Stimulated activated CD8-positive, alpha-beta memory T cell treated with anti-CD3 and anti-CD28 coated beads, Interleukin-7, amount 100 ng/mL, for 24 hours (primary cell): ENCODE results near the gene HOXA9.

Source experiments
- DNase-seq: peaks from one replicate; pipeline ENCODE4 v3.0.0-alpha.2; 2020; ENCODE audit warnings: low read depth

HOXA9 gene

DNA sequence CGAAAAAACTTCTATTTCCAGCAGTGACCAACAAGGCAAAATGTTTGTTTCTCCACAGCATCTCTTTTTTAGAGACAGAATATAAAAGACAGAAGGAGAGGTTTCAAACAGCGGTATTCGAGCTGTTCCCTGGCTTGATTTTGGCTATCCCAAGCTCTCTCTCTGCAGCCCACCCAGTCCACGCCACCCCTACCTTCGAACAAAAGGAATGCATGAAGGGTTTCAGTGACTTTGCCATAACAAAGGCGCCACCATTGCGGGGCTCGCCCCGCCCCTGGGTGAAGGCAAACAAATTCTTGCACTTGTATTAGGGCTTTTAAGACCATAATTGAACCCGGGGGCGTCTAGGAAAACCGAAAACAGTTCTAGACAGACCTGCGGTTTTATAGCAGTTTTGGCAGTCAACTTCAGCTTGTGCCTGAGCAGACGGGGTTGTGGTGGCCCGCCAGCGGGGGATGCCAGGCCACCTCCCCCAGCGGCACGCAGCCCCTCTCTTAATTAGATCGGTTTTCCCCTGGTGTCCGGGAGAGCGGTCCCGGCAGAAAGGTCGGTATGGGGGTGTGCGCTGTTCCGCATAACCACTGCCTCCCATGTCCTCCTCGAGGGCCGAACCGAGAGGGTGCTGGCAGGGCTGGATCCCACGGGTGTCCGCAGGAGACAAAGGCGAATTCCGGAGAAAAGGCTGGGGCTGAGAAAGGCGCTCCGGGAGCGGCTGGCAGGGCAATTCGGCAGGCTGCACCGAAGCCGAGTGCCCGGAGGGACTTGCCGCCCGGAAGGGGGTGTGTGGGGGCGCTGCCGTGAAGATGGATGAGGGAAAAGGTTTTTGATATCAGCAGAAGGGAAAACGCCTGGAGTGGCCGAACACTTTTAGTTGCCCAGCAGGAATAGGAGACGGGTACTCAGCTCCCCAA lies 22.4 kb upstream of the HOXA9 start:
- no peak for DNase-seq

DNA sequence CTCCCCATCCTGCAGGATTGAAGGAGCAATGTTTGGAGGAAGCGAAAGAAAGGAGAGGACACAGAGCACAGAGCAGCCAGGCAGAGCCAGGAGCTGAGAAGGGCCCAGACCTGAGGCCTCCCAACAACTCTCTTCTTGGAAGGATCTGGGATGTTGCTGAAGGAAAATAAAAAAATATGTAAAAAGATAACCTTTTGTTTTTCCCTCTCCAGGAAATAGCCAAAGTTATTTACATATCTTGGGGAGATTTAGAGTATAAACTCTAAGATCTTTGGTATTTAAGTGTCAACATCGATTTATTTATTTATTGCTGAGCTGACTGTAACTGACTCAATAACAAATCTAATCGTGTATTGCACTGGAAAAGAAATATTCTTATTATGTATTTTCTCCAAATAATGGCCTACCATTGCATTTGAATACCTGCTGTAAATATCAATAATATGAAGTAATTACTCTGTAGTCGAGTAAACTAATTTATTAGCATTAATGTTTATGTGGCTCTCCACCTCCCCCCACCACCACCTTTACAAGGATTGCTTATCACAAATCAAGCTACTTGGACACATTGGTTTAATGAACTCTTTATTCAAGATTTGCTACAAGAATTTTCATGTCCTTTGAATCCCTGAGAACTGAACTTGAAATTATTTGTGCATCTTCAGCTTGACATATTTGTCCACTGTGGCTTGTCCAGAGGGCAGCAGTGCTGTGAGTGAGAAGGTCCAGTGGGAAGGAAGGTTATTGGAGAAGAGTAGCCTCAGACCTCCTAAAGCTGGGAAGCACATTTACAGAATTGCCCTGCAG lies 21.5 kb upstream of the HOXA9 start:
- DNase-seq = no peak

DNA sequence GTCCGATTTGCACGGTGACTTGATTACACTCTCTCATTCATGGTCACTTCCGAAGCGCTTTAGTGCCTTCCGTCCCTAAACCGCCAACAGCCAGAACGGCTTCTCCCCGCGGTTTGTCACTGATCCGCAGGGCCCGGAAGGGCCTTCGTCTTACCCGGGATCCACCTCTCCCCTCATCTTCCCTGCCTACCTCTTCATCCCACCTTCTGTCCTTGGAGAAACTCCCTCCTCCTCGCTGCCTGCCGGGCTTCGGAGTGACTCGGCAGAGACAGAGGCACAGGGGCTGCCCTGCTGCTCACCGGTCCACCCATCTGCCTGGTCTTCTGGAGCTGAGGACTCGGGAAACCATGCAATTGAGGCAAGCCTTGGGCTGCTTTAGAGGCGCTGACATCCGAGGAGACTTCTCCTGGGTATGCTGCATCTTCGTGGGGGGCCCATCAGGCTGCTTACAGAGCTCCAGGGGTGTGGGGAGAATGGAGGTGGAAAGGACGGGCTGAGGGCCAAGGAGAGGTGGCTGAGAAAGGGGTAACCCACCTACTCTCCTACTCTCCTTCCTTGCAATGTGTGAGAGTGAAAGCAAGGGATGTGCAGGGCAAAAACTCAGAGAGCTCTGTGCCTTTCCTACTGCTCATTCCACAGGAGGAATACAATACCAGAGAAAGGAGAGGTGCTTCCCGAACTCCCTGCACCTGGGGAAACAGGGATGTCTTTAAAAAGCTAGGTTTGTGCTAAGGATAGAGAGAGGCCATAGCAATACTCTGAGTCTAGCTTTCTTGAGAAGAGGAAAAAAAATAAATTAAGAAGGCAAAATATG lies 20.7 kb upstream of the HOXA9 start:
- DNase-seq = no peak

DNA sequence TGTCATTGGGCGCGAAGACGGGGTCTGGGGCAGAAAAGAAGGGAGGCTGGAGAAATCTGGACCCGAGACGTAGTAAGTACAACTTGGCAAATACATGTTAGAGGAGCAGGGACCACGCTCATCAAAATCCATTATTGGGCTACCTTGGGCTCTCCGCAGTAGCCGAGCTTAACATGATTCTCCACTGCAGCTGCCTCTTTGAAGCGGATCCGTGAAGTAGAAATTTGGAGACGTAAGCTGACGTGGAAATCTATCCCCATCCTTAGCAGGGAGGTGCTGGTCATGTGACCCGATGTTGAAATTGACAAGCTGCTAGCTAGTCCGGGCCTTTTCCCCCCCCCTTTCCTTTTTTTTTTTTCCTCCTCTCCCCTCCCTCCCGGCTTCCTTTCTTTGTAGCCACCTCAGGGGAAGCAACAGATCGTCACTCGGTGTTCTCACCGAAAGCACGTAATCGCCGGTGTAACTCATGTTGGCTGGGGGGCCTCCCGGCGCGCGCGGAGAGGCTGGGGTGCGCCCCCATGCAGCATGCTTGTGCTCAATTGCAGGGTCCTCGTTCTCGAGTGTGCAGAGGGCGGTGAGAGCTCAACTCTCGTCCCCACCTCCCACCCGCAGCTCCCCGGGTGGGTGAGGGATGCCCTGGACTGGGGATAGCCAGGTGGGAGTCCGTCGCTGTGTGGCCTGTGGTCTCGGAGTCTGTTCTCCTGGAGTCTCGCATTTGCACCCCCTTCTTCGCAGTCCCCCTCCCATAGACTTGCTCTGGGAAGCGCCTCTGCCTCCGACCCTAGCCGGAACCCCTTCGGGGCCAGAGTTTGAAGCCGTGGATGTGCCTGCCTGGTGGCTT lies 19.9 kb upstream of the HOXA9 start, which contains the start of gene HOXA11:
HOXA11 (minus strand) TSS at position 220 of the 841 bp plus-strand sequence; CDS start at position 132, 88 bp downstream.
- no peak for DNase-seq

DNA sequence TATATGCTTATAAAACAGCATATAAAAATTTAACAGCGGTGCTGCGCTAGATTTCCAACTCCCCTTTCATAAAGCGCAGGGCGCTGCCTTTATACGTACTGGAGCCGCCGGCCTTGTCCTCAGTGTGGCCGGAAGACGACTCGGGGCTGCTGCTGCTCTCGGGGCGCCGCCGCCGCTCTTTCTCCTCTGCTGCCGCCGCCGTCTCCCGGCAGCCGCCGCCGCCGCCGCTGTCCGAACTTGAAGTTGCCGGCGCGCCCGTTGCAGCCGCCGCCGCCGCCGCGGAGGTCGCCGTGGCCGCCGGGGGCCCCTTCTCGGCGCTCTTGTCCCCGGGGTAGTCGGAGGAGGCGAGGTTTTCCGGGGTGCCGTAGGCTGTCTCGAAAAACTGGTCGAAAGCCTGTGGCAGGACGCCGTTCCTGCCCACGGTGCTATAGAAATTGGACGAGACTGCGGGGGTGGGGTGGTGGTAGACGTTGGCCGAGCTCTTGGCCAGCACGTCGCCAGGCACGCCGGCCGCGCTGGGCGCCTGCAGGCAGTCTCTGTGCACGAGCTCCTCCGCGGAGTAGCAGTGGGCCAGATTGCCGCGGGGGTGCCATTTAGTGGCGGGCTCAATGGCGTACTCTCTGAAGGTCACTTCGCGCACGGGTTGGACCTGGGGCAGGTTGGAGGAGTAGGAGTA lies 19.1 kb upstream of the HOXA9 start:
- no peak for DNase-seq

DNA sequence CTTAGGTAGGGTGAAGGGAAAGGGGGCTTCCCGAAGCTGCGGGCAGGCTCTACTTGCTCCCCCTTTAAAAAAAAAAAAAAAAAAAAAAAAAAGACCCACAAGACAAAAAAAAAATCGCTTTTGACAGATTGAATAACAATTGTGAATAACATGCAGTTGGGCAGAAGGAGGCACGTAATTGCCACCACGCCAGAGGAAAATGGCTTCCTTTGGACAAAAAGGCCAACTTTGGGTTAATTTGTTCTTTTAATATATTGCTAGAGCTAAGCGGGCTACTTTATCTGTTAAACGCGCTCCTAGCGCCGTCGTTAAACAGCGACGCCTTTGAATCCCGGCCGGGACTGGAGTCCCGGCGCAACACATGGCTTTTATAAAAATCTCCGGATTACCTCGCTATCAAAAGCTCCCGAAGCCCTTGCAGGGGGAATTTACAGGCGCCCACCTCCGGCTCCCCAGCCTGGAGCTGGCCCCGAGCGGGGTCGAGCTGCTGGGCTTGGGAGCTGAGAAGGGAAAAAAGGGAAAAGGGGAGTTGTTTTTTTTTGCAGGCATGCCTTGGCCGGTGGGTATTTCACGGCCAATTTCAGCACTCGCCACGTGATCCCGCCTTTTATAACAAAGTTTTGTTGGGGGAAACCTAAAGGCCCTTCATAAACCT lies 18.5 kb upstream of the HOXA9 start:
- DNase-seq = no peak

DNA sequence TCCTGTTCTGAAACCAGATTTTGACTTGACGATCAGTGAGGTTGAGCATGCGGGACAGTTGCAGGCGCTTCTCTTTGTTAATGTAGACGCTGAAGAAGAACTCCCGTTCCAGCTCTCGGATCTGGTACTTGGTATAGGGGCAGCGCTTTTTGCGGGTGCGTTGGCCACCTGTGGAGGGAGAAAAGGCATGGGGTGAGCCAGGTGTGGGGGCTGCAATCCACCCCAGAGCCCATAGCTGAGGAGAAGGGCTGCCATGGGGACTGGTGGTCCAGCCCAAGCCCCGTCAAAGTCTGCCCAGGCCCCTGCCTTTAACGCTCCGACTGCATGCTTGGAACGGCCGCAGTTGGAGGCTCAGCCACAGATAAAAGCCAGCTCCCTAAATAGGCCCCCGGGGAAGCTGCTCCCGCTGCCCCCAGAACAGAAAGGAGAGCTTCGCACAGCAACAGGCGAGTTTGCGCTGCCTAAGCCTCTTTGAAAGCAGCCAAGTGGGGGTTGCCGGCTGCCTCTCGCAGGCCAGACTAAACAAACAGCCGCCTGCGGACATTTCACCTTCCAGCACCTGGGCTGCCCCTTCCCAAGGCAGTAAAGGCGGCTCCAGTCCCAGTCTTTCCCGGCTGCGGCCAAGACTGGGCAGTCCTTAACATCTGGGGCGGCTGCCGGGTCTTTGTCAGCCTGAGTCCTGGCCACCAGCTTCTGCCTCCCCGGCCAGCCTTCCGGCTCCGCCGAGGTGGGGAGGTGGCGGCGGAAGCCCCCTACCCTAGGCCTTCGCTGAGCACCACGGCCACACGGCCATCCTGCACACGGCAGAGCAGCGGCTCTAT lies 17.7 kb upstream of the HOXA9 start:
- DNase-seq = no peak

DNA sequence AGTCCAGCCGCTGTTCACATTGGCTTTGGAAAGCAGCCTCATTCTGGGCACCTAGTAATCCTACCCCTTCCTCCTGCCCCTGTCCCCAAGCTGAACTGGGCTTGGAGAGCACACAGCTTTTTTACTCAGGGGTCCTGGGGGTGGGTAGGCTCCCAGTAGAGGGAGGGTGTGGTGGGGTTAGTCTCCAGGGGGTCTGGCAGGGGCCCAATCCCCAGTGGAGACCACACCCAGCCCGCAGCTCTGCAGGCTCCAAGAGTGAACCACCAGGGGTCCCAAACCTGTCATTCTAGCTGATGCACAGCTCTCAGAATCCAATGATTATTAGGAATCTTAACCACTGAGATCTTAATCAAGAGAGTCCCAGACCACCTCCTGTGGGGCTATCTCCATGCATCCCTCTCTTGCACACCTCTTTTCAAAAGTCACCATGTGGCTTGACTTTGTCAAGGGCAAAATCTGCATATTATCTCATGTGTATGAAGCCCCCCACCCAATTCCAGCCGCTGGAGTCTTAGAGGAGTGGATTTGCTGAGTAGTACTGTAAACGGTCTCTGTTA lies 17.0 kb upstream of the HOXA9 start:
- DNase-seq = no peak

DNA sequence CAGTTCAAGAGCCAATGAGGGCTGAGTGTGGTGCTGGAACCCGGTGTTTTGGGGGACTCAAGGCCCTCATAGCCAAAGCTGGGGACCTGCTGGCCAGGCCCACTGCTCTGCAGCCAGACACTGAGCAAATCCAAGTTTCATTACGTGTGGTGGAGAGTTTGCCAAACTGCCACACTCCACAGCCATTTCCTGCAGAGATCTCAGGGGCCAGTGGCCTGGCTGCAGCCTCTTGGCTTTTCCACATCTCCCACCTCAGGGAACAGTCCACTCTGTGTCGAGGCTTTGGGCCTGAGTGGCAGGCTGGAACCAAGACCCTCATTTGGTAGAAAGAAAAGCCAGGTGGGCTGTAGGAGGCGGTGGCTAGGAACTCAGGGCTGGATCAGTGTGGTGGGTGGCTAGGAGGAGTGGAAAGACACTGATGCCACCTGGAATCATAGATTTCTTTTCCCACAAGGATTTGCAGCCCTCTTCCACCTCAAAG lies 16.5 kb upstream of the HOXA9 start:
- no peak for DNase-seq

DNA sequence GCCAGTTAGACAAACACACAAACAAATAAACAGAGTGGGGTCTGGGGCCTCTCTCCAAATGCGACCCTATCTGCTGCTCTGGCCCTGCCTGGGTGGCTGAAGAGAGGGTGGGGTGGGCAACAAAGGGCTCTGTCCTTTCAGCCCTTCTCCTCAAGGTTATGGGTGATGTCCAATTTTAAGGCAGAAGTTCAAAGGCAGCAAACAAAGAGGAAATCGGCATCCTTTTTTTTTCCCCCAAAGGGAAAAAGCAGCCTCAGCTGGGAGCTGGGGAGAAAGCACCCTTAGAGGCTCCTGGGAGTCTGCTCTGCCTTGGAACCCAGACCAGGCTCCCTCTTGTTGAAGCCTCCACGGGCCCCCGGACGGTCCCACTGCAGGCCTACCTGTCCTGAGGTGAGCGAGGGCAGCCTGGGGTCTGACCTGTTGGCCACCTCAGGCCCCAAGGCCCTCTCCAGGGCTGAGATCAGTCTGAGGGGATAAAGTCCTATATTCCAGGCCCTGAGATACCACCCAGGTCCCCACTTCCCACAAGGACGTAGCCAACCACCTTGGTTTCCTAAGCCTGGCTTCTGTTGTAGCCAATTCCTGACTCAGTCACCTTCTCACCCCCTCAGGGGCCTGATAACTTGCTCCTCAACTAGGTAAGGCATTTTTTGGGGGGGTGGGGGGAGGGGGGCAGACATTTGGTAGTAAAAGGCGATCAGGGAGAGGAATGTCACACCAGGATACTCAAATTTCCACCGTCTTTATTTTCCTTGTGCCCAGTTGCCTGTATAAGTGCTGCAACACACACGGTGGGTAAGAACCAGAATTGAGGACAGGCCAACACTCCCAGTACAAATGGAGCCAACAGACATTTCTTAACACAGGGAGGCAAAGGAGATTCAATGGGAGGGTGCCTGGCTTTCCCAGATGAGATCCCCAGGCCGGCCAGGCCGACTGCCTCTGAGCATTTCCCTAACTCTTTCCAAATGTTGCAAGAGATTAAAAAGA lies 15.4 kb upstream of the HOXA9 start:
- no peak for DNase-seq

DNA sequence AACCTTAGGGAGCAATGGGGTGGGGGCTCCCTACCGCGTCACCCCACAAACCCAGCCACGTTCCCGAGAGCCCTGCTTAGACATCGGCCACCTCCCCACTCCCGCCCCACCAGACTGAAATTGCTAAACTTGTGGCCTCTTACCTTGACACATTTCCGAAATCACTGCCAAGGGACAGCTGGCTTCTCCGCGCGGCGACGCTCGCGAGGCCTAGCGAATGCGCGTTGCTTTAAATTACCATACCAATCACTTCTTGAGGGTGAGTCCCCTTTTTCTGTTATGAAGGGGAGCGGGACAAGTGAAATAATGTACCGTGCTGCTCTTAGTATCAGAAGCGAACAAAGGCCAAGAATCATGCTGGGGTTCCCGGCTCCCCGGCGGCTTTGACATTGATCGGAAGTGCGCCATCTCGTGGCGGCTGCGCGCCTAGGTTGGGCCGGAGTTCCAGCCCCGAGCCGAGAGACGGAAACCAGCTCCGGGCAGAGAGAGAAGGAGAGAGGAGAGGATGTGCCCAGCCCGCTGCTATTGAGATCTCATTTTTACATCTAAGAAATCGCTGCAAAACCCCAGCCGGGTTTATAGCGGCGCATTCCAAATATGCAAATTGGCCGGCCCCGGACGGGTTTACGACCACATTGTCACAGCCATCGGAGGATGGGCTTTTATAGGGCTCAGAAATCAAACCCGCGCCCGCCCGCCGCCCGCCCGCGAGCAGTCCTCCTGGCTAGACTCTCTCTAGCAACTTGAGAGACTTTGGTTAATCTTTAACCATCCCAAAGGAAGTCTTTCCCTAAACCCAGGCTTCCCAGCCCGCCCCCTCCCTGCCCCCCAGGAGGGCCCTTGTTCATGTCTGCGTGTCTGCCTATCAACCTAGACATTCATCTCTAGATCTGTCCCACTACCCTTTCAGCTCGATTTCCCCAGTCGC lies 14.4 kb upstream of the HOXA9 start:
- peak; percentile 44 for DNase-seq

DNA sequence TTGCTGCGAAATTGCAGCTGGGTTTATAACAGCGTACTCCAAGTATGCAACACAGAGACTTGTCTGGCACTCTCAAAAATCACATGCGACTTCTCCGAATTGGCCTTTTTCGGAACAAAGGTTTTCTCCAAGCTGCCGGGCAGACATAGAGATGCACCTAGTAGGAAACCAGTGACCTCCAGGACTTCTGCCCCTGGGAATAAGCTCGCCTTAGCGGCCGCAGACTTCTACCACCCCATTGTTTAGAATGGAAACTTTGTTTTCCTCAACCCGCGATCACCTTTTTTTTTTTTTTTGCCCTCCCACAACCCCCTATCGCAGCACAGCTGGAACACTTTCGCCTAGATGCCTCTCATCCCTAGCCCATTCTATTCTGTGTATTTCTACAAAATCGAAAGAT lies 13.7 kb upstream of the HOXA9 start:
- no peak for DNase-seq

DNA sequence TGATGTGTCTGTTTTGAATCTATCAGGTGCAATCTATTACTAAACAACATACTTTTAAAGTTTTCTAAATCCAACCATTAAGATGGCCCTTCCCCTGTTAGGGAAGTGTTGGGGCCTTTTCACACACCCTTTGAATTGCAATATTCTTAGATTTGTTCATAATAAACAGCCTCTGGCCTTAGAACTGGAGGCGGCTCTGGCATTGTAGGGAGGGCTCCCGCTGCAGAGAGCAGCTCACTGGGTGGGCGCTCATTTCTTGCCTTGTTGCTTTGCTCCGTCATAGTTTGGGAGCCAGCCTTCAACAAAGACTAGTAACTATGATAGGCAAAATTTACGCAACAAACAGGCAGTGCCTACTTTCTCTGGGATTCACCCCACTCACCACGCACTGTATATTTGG lies 13.0 kb upstream of the HOXA9 start:
- no peak for DNase-seq

DNA sequence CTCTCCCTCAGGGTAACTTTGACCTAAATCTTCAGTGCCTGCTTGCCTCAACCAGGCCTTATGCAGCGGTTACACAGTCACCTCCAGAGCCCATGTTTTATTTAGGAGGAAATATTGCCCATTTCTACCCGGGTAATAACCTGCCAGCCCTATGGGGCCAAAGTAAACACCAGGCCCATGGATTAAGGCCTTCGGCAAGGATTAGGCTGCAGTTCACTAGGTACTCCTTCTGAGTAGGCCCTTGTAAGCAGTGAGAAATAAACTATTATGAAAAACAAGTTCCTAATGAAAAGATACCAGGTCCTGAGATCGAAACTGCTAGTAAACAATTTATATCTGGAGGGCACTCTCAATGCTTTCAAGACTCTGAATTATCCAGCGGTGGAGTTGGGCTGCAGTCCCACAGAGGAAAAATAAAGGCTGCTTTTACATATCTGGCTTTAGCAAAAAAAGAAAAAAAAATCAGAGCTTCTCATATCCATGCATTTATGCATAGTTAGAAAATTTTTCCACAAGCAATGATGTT lies 12.5 kb upstream of the HOXA9 start:
- no peak for DNase-seq

DNA sequence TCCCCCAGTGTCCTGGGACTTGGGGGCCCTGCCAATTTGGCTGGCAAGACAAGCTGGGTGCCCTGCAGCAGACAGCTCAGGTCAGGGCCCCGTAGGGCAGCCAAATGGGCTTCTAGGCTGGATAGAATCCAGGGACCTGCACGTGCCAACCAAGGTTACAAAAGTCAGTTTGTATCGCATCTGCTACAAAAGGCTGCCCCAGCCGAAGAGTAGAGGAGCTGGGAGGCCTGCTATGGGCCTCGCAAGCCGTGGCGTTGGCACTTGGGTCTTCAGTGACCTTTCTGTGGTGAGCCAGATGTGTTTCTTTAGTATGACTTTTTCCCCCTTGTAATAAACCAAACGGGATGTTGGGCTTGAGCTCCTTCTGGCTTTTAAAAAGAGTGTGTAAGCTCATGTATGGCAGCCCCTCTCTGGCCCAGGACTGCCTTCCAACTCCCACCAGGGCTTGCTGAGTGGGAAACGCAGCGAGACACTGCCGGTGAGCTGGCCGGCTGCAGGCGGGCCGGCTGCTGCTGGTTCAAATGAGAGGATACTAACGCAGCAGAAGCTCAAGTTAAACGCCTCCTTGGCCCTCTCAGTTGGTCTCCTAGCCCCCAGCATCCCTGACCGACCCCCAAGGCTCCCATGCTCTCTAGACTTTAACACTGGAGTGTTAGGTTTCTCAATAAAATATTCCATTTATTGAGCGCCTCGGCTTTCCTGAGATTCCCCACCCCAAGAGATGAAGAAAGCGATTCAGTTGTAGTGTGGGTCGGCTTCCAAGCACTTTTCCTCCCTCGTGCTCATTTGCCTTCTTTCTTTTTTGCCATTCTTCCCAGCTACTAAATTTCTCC lies 11.8 kb upstream of the HOXA9 start:
- DNase-seq = no peak
